Heart left ventricle (tissue), 16 donors: ENCODE data around the gene KMT2A. TPM values are rescaled to one million over a fixed set of nuclear protein-coding genes. Genes with fewer than 3 reads are reported as not detected.

ENCODE experiments used
- ATAC-seq, 4 donors: fragments of 200-7000 bp; cut with Tn5 transposase; one replicate each; pipeline ENCODE4 v1.9.1; 2020 to 2022; ENCODE audit warnings: moderate library complexity in 4 of 4, mild to moderate bottlenecking in 3 of 4, moderate number of reproducible peaks in 1 of 4
- DNase-seq, 5 donors: peaks; one replicate each; pipeline ENCODE4 v3.0.0-alpha.2; 2020
- H3K27ac ChIP-seq, 12 donors: fragments of 200-600 bp; sonication (generic) in 4 of 12; one replicate each; pipeline versions ENCODE4 v1.5.0 to v1.8.0; 2016 to 2022; ENCODE audit warnings: mild to moderate bottlenecking in 2 of 12
- H3K27me3 ChIP-seq, 9 donors: fragments of 200-600 bp; sonication (generic) in 2 of 9; one replicate each; pipeline versions ENCODE4 v1.5.1 to v1.8.0; 2016 to 2022; ENCODE audit warnings: mild to moderate bottlenecking in 3 of 9
- H3K36me3 ChIP-seq, 9 donors: fragments of 200-600 bp; sonication (generic) in 2 of 9; one replicate each; pipeline versions ENCODE4 v1.5.0 to v1.8.0; 2018 to 2022; ENCODE audit warnings: mild to moderate bottlenecking in 2 of 9
- H3K4me1 ChIP-seq, 12 donors: fragments of 200-600 bp; sonication (generic) in 4 of 12; one replicate each; pipeline versions ENCODE4 v1.5.0 to v1.8.0; 2016 to 2022; ENCODE audit warnings: mild to moderate bottlenecking in 3 of 12
- H3K4me3 ChIP-seq, 12 donors: fragments of 200-600 bp; sonication (generic) in 4 of 12; one replicate each; pipeline versions ENCODE4 v1.5.0 to v1.8.0; 2017 to 2022; ENCODE audit warnings: mild to moderate bottlenecking in 9 of 12, moderate library complexity in 4 of 12
- H3K9me3 ChIP-seq, 12 donors: fragments of 200-600 bp; sonication (generic) in 4 of 12; one replicate each; pipeline versions ENCODE4 v1.5.0 to v1.8.0; 2016 to 2022; ENCODE audit warnings: mild to moderate bottlenecking in 1 of 12
- POLR2A ChIP-seq, 2 donors: fragments of 450-650 bp; IDR thresholded peaks; one replicate each; pipeline ENCODE4 v1.6.1; 2017; ENCODE audit warnings: antibody characterized with exemption in 2 of 2, mild to moderate bottlenecking in 2 of 2, moderate library complexity in 2 of 2
- WGBS, 4 donors: extraction: QIAGEN DNeasy Blood & Tissue Kit in 2 of 4; methylation state at CpG; one replicate each; pipeline versions ENCODE4 v1.1.5 to v1.1.7; 2013 to 2018; 5-methylcytosine and 5-hydroxymethylcytosine counted together
- intact Hi-C, 10 donors: fragments of 100-400 bp; cut with DNase I; formaldehyde crosslinking; loops; one replicate each; pipeline versions ENCODE4 v1.11.1 to v1.14.2; 2022
- polyA plus RNA-seq, 2 donors: library from polyadenylated mRNA; stranded (reverse); fragments of 200-250 nt; gene quantifications; one replicate each; pipeline ENCODE4 v1.2.3, GENCODE V29; 2013
- total RNA-seq, 9 donors: library from RNA; depleted of rRNA in 2 of 9; stranded (reverse); fragments of >200 nt in 2 of 9; fragmentation: NEBNext Ultra II Directional in 3 of 9; extraction: Animal tissue kit (Norgen Biotek cat#: 25700) in 3 of 9; gene quantifications; one replicate each; pipeline versions ENCODE4 v1.1.0 to v1.2.4, GENCODE V29; 2016 to 2023
- TF ChIP-seq, protein P1 (sequence below), 12 donors: fragments of 200-600 bp; sonication (generic) in 4 of 12; IDR thresholded peaks; one replicate each; pipeline versions ENCODE4 v1.5.0 to v1.8.0; 2018 to 2022; ENCODE audit warnings: antibody characterized with exemption in 12 of 12, mild to moderate bottlenecking in 5 of 12
- donor health status: ischemic (EF 13 %, LVEDD 7.1; RV severe dilation, severe dysfunction).
- donor health status: healthy with polysubstance abuse.
- donor health status: DM: no; HTN: yes; CAD: no.
- donor health status: DM: no; HTN: no; CAD: no.
- donor health status: ischemic (EF 25% LVEDD 6.9; RV normal size, moderate dysfunction).
- donor health status: ischemic (EF 25% LVEDD 5.7; RV mildly dilated, moderate dysfunction).
- donor health status: healthy.
- donor health status: DM: yes; HTN: yes; CAD: no.
- donor health status: ischemic (EF 35%, LVEDD 5.7; RV mildly dilated, moderate dysfunction).
- donor health status: nonischemic (EF 11% LVEDD 7.7; RV severe dilation, severe dysfunction).
- donor health status: DM: yes; HTN: yes; CAD: no.
- donor health status: PGD.
- donor health status: ischemic (EF 29% LVEDD 5.4; RV normal size, mild dysfunction).
- donor health status: nonischemic (EF 23%, LVEDD 6.1; RV moderate dilation, normal function).

The KMT2A gene
- total and polyA plus RNA-seq, 11 donors = 9.9 to 117 (median 27.7) TPM

DNA sequence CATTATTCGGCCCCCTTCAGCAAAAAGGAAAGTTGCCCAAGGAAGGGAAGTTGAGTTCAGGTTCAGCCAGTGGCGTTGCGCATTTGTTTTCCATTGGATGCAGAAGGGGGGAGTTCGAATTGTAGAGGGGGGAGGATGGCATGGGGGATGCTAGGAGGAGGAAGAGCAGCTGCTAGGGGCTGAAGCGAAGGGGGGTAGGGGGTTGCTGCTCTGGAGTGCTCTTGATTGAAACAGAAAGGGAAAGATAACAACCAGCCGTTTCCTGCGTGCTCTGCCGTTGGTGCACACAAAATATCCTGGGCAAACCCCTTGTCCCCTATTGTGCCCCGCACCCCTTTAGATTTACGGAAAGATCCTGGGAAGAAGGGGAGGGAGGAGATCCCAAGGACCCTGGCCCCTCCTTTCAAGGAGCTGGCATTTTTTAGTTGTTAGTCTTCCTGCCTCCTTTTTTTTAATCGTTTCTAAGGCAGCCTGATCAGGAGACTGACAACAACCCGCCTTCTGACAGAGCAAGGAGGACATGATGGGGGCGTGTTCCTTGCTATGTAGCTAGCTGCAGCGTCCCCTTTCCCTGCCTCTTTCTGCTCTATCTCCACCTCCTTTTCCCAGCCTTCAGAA, 2.1 kb downstream of the KMT2A start:
- Histone ChIP-seq H3K4me1 (peaks cover 0 to 79% (median 57%) of the 10 kb centered on the region in 12 donors), H3K4me3 (peak overlapping the region in 11 of 12 donors; percentile 34 to 99 (median 97)), H3K36me3 (peaks cover 0 to 4% (median 0%) of the 10 kb centered on the region in 9 donors), H3K27me3 (no peaks in the 10 kb centered on the region), H3K9me3 (no peaks in the 10 kb centered on the region), H3K27ac (peak overlapping the region in 11 of 12 donors; percentile 42 to 96 (median 90))
- intact Hi-C loops = loop anchor here in 9 of 10 donors (5.0 to 10.0 kb wide), 4 partner anchors 34 to 49 kb away; partner anchors contain the start of gene ATP5MG (in 6 of the 9)
- no peak for ATAC-seq
- WGBS, 4 donors = 6 to 10% (median 9%) methylated on average over 14 of the region's 14 CpGs
- TF ChIP-seq, protein P1, sequence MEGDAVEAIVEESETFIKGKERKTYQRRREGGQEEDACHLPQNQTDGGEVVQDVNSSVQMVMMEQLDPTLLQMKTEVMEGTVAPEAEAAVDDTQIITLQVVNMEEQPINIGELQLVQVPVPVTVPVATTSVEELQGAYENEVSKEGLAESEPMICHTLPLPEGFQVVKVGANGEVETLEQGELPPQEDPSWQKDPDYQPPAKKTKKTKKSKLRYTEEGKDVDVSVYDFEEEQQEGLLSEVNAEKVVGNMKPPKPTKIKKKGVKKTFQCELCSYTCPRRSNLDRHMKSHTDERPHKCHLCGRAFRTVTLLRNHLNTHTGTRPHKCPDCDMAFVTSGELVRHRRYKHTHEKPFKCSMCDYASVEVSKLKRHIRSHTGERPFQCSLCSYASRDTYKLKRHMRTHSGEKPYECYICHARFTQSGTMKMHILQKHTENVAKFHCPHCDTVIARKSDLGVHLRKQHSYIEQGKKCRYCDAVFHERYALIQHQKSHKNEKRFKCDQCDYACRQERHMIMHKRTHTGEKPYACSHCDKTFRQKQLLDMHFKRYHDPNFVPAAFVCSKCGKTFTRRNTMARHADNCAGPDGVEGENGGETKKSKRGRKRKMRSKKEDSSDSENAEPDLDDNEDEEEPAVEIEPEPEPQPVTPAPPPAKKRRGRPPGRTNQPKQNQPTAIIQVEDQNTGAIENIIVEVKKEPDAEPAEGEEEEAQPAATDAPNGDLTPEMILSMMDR (IDR thresholded peaks at IDR 0.05) = no peak
- no peak for TF ChIP-seq POLR2A (IDR thresholded peaks at IDR 0.05)
- DNase-seq = peak in 4 of 5 donors; percentile 40 to 61 (median 51)

DNA sequence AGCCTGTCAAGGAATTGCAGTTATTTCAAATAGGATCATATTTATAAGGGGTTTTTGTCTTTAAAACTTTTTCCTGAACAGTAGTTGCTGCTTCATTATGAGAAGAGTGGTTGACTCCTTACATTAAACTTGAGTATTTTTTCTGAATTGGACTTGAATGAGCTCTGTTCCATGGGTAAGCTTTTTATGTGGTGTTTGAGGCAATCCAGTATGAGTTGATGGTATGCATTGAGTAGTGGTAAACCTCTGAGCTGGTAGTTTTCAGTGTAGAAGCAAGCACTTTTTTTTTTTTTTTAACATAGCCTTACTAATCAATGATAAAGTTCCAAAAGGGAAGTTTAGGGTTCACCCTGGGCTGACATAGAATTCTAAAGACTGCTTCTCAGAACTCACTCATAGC, 3.4 kb downstream of the KMT2A start:
- Histone ChIP-seq H3K27ac (peak overlapping the region in 1 of 12 donors; percentile 96), H3K36me3 (peaks cover 0 to 4% (median 0%) of the 10 kb centered on the region in 9 donors)

DNA sequence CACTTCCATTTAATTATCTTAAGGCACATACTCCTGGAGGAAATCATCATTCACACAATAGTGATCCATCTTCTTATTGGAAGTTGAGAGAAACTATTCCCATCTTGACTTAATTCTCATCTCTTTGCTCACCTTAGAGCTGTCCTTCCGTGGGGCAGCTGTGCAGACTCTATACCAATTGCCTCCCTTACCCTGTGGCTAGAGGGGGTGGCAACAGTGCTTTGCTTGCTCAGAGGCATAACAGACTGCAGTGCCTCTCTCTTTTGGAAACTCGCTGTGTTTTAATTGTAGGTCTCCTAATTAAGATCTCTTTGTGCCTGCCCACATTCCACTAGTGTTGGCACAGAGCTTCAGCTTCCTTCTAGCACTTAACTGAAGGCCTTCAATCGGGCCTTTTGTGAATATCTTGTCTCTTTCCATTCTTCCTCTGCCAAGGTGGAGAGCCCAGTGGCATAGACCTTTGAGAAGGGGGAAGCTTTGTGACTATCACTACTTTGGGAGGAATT, 5.5 kb downstream of the KMT2A start:
- no peak overlapping the region for H3K4me3 ChIP-seq
- no peak for DNase-seq
- TF ChIP-seq, protein P1 (IDR thresholded peaks at IDR 0.05) = no peak
- TF ChIP-seq POLR2A (IDR thresholded peaks at IDR 0.05) = no peak
- WGBS, 4 donors = 23 to 42% (median 40%) methylated on average over 3 of the region's 3 CpGs
- H3K27ac ChIP-seq = peak overlapping the region in 1 of 12 donors; percentile 22
- H3K27me3 ChIP-seq = no peaks in the 10 kb centered on the region
- no peaks in the 10 kb centered on the region for H3K9me3 ChIP-seq
- ATAC-seq = no peak
- peaks cover 0 to 4% (median 0%) of the 10 kb centered on the region in 9 donors for H3K36me3 ChIP-seq
- intact Hi-C loops = loop anchor here in 1 of 10 donors (5.0 kb wide), 1 partner anchor 40 kb away; no protein-coding TSS in a partner anchor
- peaks cover 0 to 81% (median 56%) of the 10 kb centered on the region in 12 donors for H3K4me1 ChIP-seq

More for the DNA sequence above, 3.4 kb downstream of the KMT2A start:
- peaks cover 0 to 78% (median 58%) of the 10 kb centered on the region in 12 donors for H3K4me1 ChIP-seq
- TF ChIP-seq, protein P1 (IDR thresholded peaks at IDR 0.05) = no peak
- TF ChIP-seq POLR2A (IDR thresholded peaks at IDR 0.05) = no peak
- no peak for ATAC-seq
- no peaks in the 10 kb centered on the region for H3K27me3 ChIP-seq
- no peak overlapping the region for H3K4me3 ChIP-seq
- no peaks in the 10 kb centered on the region for H3K9me3 ChIP-seq
- DNase-seq = no peak
- intact Hi-C loops = loop anchor here in 9 of 10 donors (5.0 to 10.0 kb wide), 5 partner anchors 33 to 48 kb away; partner anchors contain the start of gene ATP5MG (in 6 of the 9)

DNA sequence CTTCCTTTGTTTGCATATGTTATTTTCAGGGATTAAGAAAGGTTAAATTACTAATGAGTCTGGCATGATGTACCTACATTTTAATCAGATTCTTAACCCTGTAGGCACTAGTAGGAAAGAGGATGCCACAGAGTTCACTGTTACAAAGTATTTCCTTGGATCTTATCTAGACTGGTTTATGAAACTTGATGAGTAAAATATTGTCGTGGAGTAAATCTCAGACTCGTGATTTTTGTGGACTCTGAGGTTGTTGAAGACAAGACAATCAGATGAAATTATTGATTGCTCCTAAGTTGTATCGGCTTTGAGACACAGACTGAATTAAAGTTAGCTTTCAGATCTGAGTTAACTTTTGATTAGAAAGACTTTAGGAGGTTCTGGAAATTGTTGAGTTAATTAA, 6.0 kb downstream of the KMT2A start:
- no peak for DNase-seq
- intact Hi-C loops = loop anchor here in 1 of 10 donors (5.0 kb wide), 1 partner anchor 40 kb away; no protein-coding TSS in a partner anchor
- Histone ChIP-seq H3K27me3 (no peaks in the 10 kb centered on the region), H3K4me3 (no peak overlapping the region), H3K36me3 (peaks cover 0 to 8% (median under 1%) of the 10 kb centered on the region in 9 donors), H3K4me1 (peaks cover 0 to 81% (median 56%) of the 10 kb centered on the region in 12 donors), H3K9me3 (no peaks in the 10 kb centered on the region), H3K27ac (peak overlapping the region in 1 of 12 donors; percentile 22)
- TF ChIP-seq, protein P1 (IDR thresholded peaks at IDR 0.05) = no peak
- no peak for TF ChIP-seq POLR2A (IDR thresholded peaks at IDR 0.05)
- WGBS, 4 donors = 67 to 79% (median 72%) methylated on average over 3 of the region's 3 CpGs
- ATAC-seq = no peak
